Stimulated activated memory B cell treated with anti-CD40 and anti-IgM and Interleukin-4, amounts not matched to agents 10 μg/mL and 1 μg/mL and 100 μg/mL, for 72 hours (primary cell): ENCODE results near the gene CREG1.

Experiments used
- ATAC-seq: fragments of 150-1000 bp; cut with Tn5 transposase; 2 replicates; pipeline ENCODE4 v1.10.0; 2021
- H3K27ac Mint-ChIP-seq: one replicate; pipeline ENCODE4 v1.8.0; 2022; ENCODE audit warnings: mild to moderate bottlenecking, mixed read lengths
- H3K27me3 Mint-ChIP-seq: one replicate; pipeline ENCODE4 v1.8.0; 2022; ENCODE audit warnings: mixed read lengths
- H3K36me3 Mint-ChIP-seq: one replicate; pipeline ENCODE4 v1.8.0; 2022; ENCODE audit warnings: mixed read lengths
- H3K4me1 Mint-ChIP-seq: one replicate; pipeline ENCODE4 v1.8.0; 2022; ENCODE audit warnings: mixed read lengths
- H3K4me3 Mint-ChIP-seq: one replicate; pipeline ENCODE4 v1.8.0; 2022; ENCODE audit warnings: mild to moderate bottlenecking, moderate library complexity, mixed read lengths
- H3K9me3 Mint-ChIP-seq: one replicate; pipeline ENCODE4 v1.8.0; 2022; ENCODE audit warnings: mixed read lengths

The CREG1 gene

DNA sequence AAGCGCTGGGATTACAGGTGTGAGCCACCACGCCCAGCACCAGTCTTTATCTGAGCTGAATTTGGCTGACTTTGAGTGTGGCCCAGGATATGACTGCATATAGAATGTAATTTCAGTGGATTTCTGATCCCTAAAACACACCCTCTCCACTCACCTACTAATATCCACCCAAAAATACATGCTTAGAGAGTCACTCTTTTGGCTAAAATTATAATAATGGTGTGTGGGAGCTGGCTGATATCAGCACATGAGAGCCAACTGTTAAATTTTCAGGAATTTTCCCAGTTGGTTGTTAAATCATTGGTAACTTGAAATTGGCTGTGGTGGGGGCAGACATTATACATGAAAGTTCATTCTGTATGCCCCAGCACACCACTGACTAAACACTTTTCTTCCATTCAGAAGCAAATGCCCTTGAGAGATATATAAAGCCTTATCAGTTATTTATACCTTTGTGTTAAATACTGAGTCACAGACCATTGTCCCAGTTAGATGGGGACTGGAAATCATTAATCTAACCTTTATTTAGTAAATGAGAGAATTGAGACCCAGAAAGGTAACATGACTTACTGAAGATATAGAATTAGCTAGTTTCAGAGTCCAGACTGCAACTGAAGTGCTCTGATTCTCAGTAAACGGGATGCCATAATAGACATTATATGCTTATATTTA lies 25.4 kb downstream of the CREG1 start:
- ATAC-seq = no peak
- Mint-ChIP-seq H3K4me3 (no peak overlapping the region), H3K27ac (no peak overlapping the region), H3K4me1 (no peaks in the 10 kb centered on the region), H3K36me3 (no peaks in the 10 kb centered on the region), H3K9me3 (peaks cover 3% of the 10 kb centered on the region), H3K27me3 (no peaks in the 10 kb centered on the region)

DNA sequence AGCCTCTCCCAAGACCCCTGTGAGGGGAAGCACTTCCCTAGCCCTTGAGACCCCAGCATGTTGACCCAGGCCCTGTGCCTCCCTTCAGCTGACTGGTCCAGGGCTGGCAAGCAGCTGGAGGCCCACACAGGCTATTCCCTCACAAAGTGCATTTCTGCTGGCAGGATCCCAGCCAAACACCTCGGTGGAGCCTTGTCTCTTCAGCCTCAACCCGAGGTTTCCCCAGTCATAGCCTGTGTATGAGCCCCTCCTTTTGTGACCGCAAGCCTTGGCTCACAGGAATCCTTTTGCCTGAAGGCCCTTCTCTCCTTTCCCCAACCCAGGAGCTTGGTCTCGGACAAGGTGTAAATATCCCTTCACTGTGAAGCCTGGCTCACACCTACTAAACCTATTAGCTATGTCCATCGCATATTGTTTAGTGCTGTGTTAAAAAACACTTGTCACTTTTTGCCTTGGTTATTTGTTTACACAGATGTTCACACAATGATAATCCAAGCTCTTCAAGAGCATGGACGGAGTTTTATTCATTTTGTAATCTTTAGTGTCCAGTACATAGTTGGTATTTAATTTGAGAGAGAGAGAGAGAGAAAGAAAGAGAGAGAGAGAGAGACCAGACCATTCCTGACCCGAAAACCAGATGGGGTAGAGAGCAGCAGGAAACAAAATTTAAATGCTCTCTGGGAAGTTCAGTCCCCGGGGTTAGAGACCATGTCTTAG lies 26.7 kb downstream of the CREG1 start:
- Mint-ChIP-seq H3K4me3 (no peak overlapping the region), H3K36me3 (no peaks in the 10 kb centered on the region), H3K4me1 (no peaks in the 10 kb centered on the region), H3K27me3 (no peaks in the 10 kb centered on the region), H3K27ac (no peak overlapping the region), H3K9me3 (peaks cover 7% of the 10 kb centered on the region)
- ATAC-seq = no peak

DNA sequence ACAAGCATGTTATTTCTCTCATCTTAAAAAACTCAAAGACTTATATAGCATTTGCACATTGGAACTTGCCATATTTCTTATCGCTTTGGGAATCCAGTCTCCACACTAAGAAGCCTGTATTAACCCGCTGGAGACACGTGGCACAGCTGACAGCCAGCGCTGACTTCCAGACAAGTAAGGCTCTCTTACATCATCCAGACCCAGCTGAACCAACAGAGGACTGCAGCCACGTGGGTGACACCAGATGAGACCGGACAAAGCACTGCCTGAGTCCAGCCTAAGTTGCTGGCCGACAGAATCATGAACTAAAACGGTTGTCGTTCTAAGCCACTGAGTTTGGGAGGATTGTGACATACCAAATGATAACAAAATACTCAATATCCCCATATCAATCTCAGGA lies 28.9 kb downstream of the CREG1 start:
- H3K27ac Mint-ChIP-seq = no peak overlapping the region
- no peaks in the 10 kb centered on the region for H3K4me1 Mint-ChIP-seq
- H3K9me3 Mint-ChIP-seq = peaks cover 7% of the 10 kb centered on the region
- ATAC-seq = no peak
- H3K4me3 Mint-ChIP-seq = no peak overlapping the region
- no peaks in the 10 kb centered on the region for H3K36me3 Mint-ChIP-seq
- H3K27me3 Mint-ChIP-seq = peaks cover 17% of the 10 kb centered on the region

DNA sequence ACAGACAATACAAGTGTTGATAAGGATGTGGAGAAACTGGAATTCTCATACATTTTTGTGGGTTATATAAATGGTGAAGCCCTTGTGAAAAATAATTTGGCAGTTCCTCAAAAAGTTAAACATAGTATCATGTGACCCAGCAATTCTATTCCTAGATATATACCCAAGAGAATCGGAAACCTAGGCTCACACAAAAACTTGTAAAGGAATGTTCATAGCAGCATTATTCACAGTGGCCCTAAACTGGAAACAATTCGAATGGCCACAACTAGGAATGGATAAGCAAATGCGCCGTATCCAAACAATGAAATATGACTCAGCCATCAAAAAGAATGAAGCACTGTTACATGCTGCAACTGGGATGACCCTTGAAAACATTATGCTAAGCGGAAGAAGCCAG lies 31.3 kb downstream of the CREG1 start:
- Mint-ChIP-seq H3K27ac (no peak overlapping the region), H3K4me3 (no peak overlapping the region), H3K36me3 (no peaks in the 10 kb centered on the region), H3K27me3 (peaks cover 34% of the 10 kb centered on the region), H3K4me1 (no peaks in the 10 kb centered on the region), H3K9me3 (peaks cover 7% of the 10 kb centered on the region)
- no peak for ATAC-seq

DNA sequence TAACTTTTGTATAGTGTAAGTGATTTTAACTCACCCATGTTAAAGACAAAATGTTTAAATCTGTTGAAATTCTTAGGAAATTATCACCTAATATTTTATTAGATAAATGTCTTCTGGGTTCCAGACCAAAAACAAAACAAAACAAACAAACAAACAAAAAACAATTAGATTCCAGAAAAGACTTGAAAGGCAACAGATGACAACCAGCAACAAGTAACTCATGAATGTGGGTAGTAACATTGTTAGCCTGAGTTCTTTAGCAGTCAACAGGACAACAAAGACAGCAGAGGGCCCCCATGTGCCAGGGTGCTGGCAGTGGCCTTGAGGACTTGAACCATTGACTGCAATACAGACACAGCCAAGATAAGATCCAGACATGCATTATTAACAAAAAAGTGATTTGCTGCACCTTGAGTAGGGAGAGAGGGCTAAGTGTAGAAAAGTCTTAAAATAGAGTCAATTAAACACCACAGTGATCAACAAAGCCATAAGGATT lies 32.8 kb downstream of the CREG1 start:
- ATAC-seq = no peak
- Mint-ChIP-seq H3K4me1 (no peaks in the 10 kb centered on the region), H3K4me3 (no peak overlapping the region), H3K9me3 (peaks cover 7% of the 10 kb centered on the region), H3K36me3 (no peaks in the 10 kb centered on the region), H3K27ac (no peak overlapping the region), H3K27me3 (peaks cover 44% of the 10 kb centered on the region)

DNA sequence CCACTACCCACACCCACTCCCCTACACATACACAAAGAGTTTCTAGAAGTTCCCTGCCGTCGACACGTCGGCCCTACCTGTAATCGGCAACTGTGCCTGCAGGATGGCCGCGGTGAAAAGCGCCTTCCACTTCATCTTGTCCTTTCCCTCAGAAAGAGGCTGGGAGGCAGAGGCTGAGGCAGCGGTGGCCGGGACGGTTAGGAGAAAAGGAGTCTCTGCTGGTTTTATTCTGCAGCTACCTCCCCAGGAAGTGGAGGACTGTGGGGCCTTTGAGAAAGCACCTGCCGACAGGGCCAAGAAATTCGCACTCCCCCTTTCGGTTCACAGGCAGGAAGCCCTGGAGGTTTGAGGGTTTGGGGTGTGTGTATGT lies 35.2 kb downstream of the CREG1 start, which contains the start of gene CD247:
Gene CD247, minus strand, starts transcription at position 199 of the 370 bp plus-strand sequence. Its CDS starts 64 bp downstream, at position 135.
- Mint-ChIP-seq H3K9me3 (peaks cover 5% of the 10 kb centered on the region), H3K4me1 (no peaks in the 10 kb centered on the region), H3K36me3 (no peaks in the 10 kb centered on the region), H3K4me3 (no peak within 1 kb of the TSS), H3K27ac (no peak within 1 kb of the TSS), H3K27me3 (peaks cover 44% of the 10 kb centered on the region)
- ATAC-seq = no peak

DNA sequence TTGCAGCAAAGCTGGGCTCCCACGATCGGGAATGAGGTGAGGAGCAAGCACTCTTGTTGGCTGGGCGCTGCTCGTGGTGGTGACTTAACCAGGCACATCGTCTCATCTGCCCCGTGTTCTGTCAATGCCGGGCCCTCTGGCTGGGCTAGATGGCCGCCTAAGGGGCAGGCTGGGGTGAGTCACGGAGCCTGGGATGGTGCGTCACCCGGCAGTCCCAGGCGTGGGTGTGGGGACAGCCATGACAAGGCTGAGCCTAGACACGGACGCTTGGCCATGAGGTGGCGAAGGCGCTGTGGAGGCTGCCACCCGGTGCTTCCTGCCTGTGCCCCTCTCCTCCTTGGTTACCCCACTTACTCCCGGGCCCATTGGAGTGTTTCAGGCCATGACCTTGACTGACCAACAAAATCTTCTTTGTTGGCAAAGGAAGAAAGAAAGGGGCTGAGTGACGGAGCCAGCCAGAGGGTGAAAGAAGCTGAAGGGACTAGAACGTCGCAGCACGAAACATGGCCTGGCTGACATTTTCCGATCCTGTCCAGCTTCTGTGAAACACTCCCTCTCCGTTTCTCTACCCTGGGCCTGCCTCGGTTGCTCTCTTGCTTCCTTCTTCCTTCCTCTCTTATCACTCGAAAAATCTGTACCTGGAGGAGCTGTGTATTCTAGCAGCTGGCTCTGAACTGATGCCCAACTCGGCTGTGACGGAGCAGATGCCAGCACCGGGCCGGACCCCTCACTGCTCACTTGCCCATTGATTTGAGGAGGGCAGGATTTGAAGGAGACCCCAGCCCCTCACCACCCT lies 35.8 kb downstream of the CREG1 start:
- no peaks in the 10 kb centered on the region for H3K4me1 Mint-ChIP-seq
- ATAC-seq = no peak
- H3K36me3 Mint-ChIP-seq = no peaks in the 10 kb centered on the region
- H3K4me3 Mint-ChIP-seq = no peak overlapping the region
- peaks cover 44% of the 10 kb centered on the region for H3K27me3 Mint-ChIP-seq
- H3K27ac Mint-ChIP-seq = no peak overlapping the region
- H3K9me3 Mint-ChIP-seq = peaks cover 4% of the 10 kb centered on the region

DNA sequence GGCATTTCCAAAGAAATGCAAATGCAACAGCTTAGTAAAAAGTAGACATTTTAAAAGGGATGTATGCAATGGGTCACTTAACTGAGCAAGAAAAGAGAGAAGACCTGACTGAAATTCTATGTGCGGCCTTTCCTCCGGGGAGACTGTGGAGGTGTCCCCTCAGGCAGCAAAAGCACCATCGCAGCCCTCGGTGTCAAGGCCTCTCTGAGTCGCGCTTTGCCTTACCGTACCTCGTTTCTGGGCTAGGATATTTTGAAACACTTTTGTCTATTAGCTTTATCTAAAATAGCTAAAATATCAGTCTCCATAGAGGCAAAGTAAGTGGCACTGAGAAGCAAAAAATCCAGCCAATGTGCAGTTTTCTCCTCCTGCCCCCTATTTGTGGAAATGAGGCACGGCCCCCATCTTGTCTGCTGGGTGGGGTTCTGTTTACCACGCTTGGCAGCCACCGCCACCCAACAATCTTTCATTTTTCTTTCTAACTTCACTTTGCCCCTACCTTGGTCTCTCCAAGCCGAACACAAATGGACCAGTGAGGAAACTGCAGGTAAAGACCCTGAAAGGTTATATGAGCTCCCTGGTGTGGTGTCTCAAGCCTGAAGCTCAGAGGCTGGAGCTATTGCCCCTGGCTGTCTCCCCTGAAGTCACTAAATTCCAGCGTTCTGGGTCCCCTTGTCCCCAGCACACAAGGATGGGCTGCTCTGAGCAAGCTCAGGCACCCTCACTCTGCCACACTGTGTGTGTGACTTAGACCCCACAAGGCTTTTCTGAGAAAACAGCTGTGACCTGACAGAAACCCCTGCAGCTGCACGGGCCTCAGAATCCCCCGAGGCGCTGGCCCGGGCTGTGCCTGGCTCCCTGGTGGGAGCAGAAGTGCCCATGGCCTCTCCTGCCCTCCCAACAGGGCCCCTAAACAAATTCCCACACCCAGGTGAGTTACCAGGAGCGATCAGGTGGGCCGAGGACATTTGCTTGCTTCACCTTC lies 36.9 kb downstream of the CREG1 start:
- H3K27me3 Mint-ChIP-seq = peaks cover 54% of the 10 kb centered on the region
- no peaks in the 10 kb centered on the region for H3K4me1 Mint-ChIP-seq

DNA sequence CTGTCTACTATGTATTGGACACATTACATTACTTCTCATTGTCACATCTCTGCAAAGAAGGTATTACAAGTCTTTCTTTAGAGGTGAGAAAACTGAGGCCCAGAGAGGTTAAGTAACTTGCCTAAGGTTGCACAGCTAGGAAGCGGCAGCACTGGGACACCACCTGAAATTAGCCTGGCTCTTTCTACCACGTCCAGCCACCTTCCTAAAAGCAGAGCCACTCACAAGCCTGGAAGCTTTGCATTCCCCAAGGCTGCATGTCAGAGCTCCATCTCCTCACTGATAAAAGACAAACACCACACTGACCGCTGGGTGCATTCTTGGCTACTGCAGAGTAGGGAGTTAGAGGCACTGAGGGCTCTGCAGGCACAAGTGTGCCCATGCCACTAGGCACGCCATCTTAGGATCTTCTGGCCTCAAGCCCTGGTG lies 37.7 kb downstream of the CREG1 start:
- Mint-ChIP-seq H3K27me3 (peaks cover 51% of the 10 kb centered on the region), H3K4me3 (no peak overlapping the region), H3K4me1 (no peaks in the 10 kb centered on the region), H3K36me3 (no peaks in the 10 kb centered on the region), H3K27ac (no peak overlapping the region), H3K9me3 (no peaks in the 10 kb centered on the region)
- no peak for ATAC-seq

More for the DNA sequence above, 36.9 kb downstream of the CREG1 start:
- no peak overlapping the region for H3K27ac Mint-ChIP-seq
- no peaks in the 10 kb centered on the region for H3K36me3 Mint-ChIP-seq
- H3K9me3 Mint-ChIP-seq = no peaks in the 10 kb centered on the region
- ATAC-seq = no peak
- no peak overlapping the region for H3K4me3 Mint-ChIP-seq

DNA sequence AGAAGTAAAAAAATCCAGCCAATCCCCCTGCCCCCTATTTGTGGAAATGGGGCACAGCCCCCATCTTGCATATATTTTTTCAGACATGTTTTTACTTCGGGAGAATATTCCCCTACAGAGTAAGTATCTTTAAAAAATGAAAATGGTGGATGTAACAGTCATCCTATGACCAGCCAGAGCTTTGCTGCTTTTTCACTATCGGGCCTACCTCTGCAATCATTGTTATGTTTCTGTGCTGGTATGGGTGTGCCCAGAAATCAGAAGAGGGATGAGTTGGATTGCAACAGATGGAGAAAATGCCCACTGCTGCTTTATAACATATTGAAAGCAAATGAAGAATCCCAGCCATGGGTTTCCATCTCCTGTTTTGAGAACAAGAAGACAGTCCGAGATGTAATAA lies 38.1 kb downstream of the CREG1 start:
- Mint-ChIP-seq H3K4me3 (no peak overlapping the region), H3K36me3 (no peaks in the 10 kb centered on the region)

DNA sequence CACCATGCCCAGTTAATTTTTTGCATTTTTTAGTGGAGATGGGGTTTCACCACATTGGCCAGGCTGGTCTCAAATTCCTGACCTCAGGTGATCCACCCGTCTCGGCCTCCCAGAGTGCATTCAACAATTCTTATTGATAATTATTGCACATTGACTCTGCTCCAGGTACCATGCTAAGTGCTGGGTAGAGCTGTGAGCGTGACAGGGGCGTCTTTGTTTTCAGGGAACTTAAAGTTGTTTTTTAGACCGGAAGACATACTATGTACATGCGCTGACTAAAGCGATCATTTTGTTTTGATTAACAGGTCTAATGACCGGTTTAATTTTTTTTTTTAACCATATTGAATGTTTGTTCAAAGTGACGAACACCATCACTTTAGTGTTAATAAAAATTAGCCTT lies 39.3 kb downstream of the CREG1 start:
- no peak for ATAC-seq
- Mint-ChIP-seq H3K27me3 (peaks cover 52% of the 10 kb centered on the region), H3K27ac (no peak overlapping the region), H3K9me3 (no peaks in the 10 kb centered on the region), H3K36me3 (no peaks in the 10 kb centered on the region), H3K4me3 (no peak overlapping the region), H3K4me1 (no peaks in the 10 kb centered on the region)

More for the DNA sequence above, 38.1 kb downstream of the CREG1 start:
- H3K4me1 Mint-ChIP-seq = no peaks in the 10 kb centered on the region
- H3K27ac Mint-ChIP-seq = no peak overlapping the region
- no peak for ATAC-seq
- peaks cover 51% of the 10 kb centered on the region for H3K27me3 Mint-ChIP-seq
- H3K9me3 Mint-ChIP-seq = no peaks in the 10 kb centered on the region

DNA sequence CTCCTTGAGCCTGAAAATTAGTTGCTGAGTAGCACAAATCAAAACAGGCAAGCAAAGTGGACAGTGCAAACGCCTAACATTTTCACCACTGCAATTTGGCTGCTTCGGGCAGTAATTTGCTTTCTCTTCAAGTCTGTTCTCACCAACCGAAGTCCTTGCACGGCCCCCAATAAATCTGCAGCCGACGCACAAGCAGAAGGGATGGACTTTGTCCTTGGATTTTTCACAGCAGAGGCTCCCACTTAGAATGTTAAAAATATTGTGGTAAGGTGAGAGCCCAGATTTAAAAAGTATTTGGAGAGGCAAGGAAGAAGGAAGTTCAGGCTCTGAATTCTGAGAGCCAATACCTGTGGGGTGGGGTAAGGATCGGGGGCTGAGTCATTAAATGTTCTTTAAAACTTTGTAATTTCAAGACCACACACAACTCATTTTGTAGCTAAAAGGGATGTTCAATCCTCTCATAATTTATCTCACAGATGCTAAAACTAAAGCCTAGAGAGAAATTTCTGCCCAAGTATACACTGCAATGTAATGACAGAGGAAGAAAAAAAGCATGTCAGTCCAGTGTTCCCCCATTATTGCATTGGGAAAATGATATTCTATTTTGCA lies 41.4 kb downstream of the CREG1 start:
- Mint-ChIP-seq H3K9me3 (no peaks in the 10 kb centered on the region), H3K4me1 (no peaks in the 10 kb centered on the region), H3K27ac (no peak overlapping the region), H3K36me3 (no peaks in the 10 kb centered on the region), H3K4me3 (no peak overlapping the region), H3K27me3 (peaks cover 48% of the 10 kb centered on the region)
- ATAC-seq = no peak

DNA sequence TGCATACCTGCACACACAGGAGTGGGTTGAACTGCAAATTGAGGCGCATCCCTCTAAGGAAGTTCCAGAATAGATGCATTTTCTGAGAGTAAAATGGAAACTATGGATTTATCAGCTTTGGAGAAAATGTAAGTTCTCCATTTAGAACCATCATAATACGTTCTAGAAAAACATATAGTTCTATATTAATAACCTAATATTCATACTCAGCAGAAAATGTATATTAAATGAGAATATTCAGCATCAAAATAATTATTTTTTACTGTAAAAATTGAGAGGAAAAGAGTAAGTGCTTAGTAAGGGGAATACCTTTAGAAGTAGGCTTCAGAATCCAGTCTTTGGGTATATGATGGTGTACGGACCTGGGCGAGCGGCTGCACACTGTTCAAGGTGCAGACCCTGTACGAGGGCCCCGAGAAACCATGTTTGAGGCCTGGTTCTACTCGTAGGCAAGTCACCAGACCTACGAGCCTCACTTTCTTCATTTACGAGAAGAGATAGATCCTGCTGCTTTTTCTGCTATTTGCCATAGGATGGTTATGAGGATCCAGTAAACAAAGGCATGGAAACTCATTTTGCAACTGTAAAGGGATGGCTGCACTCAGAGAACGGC lies 42.1 kb downstream of the CREG1 start:
- Mint-ChIP-seq H3K27ac (no peak overlapping the region), H3K4me3 (no peak overlapping the region), H3K4me1 (no peaks in the 10 kb centered on the region), H3K36me3 (no peaks in the 10 kb centered on the region), H3K27me3 (peaks cover 48% of the 10 kb centered on the region), H3K9me3 (no peaks in the 10 kb centered on the region)
- no peak for ATAC-seq

DNA sequence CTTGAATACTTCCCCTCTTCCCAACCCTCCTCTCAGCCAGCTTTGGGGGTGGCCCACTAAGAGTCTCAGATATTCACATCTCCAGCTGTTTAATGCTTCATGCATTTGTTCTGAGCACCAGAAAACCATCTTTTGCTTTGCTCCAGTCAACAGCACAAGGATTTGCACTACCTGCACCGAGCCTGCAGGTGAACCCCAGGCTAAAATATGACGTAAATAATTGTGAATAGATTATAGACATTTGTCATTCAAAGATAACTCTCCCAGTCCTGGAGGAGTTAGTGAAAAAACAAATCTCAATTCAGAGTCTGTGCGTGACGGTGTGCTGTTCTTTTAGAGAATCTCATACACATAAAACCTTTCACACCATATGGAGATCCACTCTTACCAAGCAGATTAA lies 42.7 kb downstream of the CREG1 start:
- no peak for ATAC-seq
- no peaks in the 10 kb centered on the region for H3K9me3 Mint-ChIP-seq
- no peaks in the 10 kb centered on the region for H3K4me1 Mint-ChIP-seq
- H3K4me3 Mint-ChIP-seq = no peak overlapping the region
- no peaks in the 10 kb centered on the region for H3K36me3 Mint-ChIP-seq
- H3K27ac Mint-ChIP-seq = no peak overlapping the region
- peaks cover 52% of the 10 kb centered on the region for H3K27me3 Mint-ChIP-seq
